Activated CD8-positive, alpha-beta memory T cell treated with anti-CD3 and anti-CD28 coated beads, Interleukin-2, amount 50 U/mL, for 1 hour (primary cell): ENCODE results near the gene SLAMF8.

ENCODE experiments used
- DNase-seq: peaks from one replicate; pipeline ENCODE4 v3.0.0-alpha.2; 2020; ENCODE audit errors: extremely low read depth

SLAMF8 gene

DNA sequence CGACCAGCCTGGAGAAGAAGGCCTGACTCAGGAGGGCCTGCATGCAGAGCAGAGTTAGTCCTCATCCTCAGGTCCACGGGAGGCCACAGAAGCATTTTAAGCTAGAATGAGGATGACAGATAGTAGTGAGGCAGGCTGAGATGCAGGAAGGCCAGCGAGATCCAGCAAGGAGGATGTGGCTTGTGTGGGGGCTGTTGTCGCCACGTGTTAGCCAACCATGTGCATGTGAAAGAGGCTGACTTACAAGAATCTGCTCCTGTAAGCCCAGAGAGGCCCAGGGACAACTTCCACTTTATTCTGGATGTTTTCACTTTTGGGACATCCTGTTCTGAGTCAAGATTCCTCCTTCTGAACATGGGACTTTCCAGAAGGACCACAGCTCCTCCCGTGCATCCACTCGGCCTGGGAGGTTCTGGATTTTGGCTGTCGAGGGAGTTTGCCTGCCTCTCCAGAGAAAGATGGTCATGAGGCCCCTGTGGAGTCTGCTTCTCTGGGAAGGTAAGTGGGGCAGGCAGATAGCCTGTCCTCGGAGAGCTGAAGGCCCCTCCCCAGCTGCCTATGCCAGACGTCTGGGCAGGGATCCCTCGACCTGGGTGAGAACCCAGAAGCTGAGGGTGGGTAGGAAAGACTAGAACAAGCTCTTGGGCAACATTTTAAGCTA, at the start of gene SLAMF8:
Gene SLAMF8, plus strand, starts transcription at position 433 of the 661 bp plus-strand sequence. Its CDS starts 26 bp downstream, at position 459.
- DNase-seq: no peak

DNA sequence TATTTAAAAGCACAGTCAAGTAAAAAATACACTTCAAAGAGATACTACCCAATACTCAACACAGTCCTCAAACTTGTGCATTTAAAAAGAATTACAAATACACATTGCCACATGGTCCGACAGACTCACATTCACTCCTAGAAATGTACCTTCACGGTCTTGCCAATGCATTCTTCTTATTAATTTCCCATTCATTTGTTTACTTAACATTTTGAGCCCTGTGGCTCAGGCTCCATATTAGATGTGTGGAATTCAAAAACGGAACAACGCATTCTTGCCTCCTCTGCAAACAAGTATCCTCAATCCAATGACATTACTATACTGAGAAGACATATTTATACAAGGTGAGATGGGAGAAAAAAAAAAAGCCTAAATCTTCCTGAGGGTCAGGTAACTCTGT, 48.4 kb upstream of the SLAMF8 start:
- DNase-seq: no peak

DNA sequence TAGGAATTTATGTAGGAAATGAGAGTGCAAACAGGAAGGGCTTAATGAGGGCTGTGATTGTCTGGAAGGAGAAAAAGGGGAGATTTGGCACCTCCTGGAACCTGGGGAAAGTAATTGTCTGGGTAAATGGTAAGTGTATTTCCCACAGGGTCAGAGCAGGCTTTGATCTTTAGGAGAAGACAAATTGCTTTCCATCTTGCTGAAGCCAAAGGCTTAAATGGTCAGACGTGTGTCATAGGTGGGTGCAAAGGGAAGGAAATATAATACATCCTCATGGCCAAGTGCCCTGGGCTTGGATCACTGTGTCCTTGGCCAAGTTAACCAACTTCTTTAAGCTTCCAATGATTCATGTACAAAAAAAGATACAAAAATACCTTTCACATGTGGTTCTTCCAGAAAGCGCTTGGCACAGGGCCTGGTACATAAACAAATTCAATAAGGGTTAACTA, 47.2 kb upstream of the SLAMF8 start:
- DNase-seq: no peak

DNA sequence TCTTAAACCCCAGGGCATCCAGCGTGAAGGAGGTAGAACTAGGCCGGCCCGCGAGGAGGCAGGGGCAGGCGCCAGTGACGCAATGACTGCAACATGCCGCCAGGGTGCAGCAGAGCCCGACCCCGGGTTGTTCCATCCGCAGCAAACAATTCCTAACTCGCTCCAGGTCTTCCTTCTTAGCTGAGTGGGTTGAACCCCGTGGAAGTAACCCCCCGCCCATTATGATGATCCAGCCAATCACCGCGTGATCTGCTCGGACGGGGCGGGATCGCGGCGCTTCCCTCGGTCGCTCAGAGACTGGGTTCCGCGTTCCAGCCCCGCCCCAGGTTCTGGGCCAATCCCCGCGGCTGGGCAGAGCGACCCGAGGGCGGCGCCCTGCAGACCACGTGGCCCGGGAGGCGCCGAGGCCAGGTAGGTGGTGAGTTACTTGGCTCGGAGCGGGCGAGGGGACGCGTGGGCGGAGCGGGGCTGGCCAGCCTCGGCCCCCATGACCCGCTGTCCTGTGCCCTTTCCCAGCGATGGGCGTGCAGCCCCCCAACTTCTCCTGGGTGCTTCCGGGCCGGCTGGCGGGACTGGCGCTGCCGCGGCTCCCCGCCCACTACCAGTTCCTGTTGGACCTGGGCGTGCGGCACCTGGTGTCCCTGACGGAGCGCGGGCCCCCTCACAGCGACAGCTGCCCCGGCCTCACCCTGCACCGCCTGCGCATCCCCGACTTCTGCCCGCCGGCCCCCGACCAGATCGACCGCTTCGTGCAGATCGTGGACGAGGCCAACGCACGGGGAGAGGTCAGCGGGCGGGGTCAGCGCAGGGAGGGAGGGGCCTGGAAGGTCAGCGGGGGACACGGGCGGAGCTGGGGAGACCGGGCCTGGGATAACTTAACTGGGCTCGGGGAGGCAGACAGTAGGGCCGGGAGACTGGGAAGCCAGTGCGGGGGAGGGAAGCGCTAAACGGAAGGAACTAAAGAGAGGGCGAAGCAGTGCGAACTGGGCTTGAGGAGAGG, 45.8 kb upstream of the SLAMF8 start, which contains the start of gene DUSP23:
Gene DUSP23, plus strand, starts transcription at position 380 of the 1,000 bp plus-strand sequence. Its CDS starts 139 bp downstream, at position 519.
- DNase-seq: peak; percentile 82

DNA sequence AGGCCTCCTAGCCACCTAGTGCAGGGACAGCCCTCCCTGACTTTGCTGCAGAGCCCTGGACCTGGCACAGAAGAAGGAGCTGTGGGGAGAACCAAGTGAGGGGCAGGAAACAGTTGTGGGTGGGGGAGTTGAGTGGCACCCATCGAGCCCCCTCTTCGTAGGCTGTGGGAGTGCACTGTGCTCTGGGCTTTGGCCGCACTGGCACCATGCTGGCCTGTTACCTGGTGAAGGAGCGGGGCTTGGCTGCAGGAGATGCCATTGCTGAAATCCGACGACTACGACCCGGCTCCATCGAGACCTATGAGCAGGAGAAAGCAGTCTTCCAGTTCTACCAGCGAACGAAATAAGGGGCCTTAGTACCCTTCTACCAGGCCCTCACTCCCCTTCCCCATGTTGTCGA, 44.7 kb upstream of the SLAMF8 start:
- no peak for DNase-seq

DNA sequence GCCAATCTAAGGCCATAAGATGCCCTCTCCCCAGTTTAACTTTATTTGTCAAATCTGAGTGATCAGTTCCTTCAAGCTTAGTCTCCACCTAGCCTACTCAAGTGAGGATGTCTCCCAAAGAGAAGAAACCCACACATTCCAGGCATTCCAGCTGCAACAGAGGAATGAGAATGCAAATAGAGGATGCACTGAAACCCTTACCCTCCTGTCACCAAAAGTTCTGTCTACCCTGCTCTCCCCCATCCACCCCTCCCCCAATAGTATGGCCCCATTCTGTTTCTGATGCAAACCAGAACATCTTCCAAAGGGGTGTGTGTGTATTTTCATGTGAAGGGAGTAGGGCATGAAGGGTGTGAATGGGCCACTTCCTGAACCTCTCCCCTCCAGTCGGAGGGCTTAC, 42.9 kb upstream of the SLAMF8 start:
- DNase-seq: no peak

DNA sequence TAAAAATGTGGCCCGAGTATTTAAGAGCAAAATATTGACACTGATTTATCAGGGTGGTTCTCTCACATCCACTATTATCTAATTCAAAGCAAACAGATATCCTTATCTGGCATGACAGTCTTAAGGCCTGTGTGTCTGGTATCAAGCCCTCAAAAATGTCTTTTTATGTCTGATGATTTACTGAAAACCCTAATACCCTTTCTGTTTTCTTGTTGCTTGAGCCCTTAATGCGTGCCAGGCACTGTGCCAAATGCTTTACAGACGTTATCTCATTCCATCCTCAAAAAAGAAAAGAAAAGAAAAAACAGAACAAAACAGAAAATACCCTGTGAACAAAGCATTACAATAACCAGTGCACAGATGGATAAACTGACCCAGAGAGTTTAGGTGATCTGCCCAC, 40.2 kb upstream of the SLAMF8 start:
- DNase-seq: no peak

DNA sequence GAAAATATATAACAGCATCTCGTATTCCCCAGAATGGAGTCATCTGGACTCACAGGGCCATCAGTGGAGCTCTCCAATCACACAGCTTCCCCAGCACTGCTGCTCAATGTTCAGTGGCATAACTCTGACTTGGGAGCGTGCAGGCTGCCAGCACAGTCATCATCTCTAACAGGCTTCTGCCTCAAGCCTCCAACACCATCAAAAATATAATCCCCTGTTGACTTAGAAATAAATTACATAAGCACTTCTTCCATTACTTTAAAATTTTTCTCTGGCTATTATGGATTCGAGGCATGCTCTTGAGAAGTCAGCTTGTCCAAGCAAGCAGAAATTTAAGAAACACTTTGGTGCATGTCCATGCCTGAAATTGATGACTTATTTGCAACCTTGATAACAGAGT, 39.7 kb upstream of the SLAMF8 start:
- no peak for DNase-seq

DNA sequence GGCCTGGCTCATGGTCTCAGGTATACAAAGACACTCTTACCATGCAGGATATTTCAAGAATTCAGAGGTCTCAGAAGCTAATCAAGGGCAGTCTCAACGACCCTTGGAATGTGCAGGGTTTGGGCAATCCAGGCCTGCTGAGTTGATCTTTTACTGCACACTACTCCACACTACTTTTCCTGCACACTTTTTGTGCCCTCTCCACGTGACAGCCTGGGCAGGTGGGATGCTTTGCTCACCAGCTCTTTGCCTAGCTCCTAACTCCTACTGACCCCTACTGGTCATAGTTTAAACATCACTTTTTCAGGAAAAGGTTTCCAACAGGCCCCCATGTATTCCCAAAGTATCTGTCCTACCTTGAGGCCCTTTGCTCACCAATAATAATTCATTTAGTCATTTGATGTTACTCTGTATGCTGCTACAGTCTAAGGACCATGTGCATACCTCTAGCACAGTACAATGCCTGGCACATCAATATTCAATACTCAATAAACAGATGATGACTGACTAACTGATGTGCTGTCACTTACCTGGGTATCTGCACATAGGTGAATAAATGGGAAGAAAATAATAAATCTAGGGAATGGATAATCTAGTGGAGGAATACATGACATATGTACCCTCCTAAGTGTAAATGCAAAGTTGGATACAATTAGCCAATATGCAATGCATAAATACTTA, 36.3 kb upstream of the SLAMF8 start:
- no peak for DNase-seq

DNA sequence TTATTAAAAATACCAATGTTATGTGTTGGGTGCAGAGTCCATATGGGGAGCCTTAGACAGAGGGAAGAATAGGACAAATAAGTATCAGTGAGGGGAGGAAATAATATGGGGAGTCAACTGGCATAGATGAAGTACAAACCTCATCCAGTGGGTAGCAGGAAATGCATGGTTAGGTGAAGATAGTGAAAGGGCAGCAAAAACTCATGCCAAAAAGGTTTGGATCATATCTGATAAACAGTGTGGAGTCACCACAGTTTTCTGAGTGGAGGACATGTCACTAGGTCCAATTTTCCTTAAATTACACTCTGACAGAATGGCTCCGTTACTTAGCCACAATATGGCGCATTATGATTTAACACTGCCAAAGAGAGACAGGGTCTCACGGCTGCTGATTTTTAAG, 35.6 kb upstream of the SLAMF8 start:
- DNase-seq: no peak

DNA sequence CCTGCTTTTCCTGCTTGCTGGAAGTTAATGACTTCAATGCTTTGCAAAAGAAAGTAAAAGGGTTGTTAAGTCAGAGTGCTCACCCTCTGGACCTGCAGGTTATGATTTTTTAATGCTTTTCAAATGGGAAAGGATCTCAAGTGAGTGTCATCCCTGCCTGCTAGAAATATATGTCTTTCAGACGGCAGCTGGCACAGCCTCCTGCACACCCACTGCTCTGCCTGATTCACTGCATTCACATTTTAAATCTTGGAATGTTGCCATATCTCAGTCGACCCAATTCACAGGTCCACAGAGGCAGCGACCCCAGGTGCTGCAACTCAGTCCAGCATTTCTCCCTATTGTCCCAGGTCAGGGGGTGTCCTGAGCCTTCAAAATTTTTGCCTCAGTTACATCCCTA, 35.2 kb upstream of the SLAMF8 start:
- DNase-seq: no peak

DNA sequence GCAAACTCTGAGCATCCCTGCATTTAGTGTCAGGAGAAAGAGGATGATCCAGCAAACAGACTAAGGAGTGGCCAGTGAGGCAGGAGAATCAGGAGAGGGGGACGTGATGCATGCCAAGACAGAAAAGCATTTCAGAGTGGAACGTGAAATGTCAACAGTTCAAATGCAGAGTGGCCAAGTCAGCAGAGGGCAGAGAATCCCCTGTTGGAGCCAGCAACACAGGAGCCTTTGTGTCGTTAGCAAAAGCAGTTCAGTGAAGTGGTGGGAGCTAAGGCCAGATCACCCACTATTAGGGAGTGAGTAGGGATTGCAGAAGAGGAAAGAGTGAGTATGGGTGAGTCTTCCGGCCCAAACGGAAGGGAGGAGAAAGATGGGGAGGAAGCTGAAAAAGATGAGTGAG, 31.1 kb upstream of the SLAMF8 start:
- DNase-seq: no peak

DNA sequence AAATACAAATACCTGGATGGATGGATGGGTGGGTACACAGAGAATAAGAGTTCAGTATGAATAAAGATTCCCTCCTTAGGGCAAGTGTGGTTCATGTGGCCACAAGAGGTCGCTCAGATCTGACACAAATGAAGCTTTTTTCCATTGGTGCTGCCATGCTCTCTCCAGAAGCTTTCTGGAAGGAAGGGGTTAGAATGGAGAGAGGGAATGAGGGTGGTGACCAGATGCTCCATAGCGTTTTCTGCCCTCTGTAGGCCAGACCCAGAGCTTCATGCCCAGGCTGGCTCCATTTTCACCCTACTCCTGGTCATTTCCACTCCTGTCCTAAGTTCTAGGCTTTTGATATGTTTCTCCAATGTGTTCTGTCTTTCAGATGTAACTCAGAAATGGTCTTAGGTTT, 27.8 kb upstream of the SLAMF8 start:
- peak; percentile 22 for DNase-seq

DNA sequence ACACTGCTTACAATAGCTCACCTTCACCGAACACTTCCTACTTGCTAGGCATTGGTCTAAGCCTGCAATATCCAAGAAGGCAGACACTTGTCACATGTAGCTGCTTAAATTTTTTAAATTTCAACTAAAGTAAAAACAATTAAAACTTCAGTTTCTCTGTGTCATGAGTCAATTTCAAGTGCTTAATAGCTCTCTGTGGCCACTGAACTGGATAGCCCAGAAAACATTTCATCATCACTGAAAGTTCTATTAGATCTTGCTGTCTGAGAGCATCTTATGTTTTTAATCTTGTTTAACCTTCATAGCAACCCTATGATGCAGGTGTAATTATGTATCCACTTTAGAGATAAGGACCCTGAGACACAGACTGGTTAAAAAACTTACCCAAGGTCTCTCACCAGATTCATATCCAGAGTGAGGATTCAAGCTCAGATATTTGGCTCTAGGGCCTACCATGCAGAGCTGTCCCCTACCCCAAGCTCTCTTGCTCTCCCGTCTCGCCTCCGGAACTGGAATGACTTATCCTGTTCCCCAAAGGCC, 27.2 kb upstream of the SLAMF8 start:
- no peak for DNase-seq

DNA sequence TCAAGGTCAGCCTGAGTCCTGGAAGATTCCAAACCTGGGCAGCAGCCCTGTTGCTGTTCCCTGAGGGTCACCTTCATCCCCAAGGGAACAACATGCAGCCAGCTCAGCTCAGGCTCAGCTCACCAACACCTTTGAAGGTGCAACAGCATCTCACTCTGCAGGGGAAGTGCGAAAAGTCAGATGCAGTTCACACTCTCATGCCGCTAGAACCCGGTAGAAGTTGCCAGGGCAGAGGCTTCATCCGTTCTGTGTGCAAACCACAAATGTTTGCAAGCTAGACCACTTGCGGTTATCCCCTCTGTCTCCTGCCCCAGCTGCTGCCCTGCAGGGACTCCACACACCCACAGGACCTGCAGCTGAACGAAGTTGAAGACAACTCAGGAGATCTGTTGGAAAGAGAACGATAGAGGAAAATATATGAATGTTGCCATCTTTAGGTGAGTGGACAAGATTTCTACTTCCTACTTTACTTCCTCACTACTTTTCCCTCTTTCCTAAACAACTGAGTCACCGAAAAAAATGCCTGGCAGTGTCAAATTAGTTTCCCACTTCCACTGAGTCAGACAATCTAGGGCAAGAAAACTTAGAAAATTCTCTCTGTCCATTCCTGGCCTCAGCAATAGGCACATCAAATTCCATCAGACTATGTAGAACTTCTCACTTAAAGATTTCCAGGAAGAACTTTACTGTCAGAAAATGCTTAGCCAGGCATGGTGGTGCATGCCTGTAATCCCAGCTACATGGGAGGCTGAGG, 26.3 kb upstream of the SLAMF8 start:
- DNase-seq: no peak

DNA sequence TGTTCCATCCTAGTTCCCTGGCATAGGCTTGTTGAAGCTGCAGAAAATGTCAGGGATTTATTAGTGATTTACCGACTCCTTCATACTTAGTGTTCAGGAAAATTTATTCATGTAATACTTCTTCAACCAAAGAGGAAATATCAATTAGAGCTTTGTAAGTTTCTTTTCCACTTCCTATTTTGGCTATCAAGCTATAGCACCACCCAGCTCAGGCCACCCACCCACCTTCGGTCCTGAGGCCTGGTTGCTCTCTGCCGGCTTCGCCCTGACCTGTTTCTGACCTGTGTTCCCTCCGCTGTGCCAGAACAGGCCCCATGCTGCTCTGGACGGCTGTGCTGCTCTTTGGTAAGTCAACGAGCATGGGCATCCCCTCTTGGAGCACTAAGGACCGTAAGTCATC, 24.6 kb upstream of the SLAMF8 start, which contains the start of gene FCRL6:
Gene FCRL6, plus strand, starts transcription at position 250 of the 400 bp plus-strand sequence. Its CDS starts 65 bp downstream, at position 315.
- no peak for DNase-seq

DNA sequence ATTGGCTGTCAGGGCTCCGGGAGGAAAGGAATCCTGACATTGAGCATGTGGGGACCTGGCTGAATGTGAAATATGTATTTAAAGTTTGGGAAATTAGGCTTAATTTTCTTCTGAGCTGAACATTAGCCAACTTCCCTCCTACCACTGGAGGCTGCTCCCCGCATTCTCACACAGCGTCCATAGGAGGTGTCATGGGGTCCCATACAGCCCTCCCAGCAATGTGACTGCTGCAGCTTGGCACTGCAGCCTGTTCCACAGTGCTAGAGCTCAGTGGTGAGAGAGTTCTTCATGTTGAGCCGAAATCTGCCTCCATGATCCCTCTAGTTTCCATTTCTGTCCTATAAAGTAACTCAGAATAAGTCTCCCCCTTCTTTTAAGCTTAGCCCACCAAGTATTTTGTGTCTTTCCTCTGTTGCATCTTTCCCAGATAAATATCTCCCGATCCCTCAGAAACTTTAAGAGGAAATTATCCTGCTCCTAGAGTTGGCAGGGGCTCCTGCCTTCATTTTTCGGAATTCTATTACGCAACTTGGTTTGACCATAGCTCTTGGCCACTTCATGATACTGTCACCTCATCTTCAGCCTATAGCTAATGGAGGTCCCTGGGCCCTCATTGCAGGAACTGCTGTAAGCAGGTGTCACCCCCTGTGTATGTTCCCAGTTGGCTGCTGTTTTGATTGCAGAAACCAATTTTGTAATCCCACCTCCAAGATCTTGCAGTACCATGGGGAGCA, 22.6 kb upstream of the SLAMF8 start:
- no peak for DNase-seq

DNA sequence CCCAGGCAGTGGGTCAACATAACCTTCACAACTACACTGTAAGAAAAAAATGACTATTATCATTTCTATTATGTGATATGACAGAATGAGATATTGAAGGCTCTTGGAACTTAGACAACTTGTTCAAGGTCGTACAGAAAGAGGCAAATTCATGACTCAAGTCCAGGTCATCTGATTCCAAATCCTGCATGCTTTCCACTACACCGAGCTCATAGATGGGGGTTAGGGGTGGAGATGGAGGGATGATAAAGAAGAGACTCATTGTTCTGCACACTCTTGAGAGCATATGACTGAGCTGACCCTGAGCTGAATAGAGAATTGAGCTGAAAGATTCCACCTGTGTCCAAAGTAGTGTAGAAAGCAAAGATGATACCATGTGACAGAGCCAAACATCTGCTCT, 21.7 kb upstream of the SLAMF8 start:
- DNase-seq: no peak

DNA sequence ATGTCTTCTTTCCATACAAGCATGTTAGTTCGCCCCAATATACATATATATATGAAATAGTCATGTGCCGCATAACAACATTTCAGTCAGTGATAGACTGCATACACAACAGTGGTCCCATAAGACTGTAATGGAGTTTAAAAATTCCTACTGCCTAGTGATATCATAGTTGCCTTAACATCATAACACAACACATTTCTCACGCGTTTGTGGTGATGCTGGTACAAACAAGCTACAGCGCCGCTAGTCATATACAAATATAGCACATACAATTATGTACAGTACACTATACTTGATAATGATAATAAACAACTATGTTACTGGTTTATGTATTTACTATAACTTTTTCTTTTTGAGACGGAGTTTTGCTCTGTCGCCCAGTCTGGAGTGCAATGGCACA, 10.7 kb upstream of the SLAMF8 start:
- DNase-seq: no peak

DNA sequence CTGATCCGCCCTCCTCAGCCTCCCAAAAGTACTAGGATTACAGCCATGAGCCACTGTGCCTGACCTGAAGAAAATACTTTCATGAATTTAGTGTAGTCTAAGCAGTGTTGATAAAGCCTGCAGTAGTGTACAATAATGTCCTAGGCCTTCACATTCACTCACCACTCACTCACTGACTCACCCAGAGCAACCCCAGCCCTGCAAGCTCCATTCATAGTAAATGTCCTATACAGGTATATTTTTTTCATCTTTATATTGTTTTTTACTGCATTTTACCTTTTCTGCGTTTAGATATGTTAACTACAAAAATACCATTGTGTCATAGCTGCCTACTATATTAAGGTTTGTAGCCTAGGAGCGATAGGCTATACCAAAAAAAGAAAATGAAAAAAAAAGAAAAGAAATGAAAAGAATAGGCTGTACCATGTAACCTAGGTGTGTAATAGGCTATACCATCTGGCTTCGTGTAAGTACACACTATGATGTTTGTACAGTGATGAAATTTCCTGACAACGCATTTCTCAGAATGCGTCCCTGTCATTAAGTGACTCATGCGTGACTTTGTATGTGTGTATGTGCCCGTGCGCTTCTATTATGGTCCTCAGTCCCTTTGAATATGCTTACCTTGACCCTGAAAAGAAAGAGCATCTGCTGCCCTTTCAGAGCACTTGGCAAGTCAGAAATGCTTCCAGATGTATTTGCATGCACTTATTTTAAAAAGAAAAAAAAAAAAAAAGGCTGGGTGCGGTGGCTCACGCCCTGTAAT, 9.2 kb upstream of the SLAMF8 start:
- DNase-seq: no peak
